ENCODE data around the gene FBXW8. TPM values are rescaled to one million over a fixed set of nuclear protein-coding genes. Genes with fewer than 3 reads are reported as not detected.

Gene FBXW8
- total RNA-seq, 2 experiments from 2014 or later, result 5.7 to 6.1 TPM

DNA sequence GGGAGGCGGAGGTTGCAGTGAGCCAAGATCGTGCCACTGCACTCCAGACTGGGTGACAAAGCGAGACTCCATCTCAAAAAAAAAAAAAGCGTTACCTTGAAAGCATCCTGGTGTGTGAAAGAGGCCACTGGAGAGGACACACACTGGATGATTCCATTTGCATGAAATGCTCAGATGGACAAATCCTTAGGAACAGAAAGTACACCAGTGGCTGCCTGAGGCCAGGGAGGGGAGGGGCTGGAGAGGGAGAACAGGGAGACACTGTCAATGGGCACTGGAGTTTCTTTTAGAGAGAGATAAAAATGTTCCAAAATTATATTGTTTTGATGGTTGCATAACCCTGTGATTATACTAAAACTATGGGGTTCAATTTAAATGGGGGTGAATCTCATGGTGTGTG, 168.7 kb downstream of the FBXW8 start:
- intact Hi-C loops (cut with DNase I, micrococcal nuclease), result no loop called here
- no peak for DNase-seq
- Mint-ChIP-seq H3K36me3 (ENCODE audit: low read depth) (peaks cover 7% of the 10 kb centered on the region), H3K27ac (no peak overlapping the region), H3K4me1 (peaks cover 3% of the 10 kb centered on the region), H3K9me3 (ENCODE audit: low read depth) (no peaks in the 10 kb centered on the region), H3K27me3 (no peaks in the 10 kb centered on the region), H3K4me3 (no peak overlapping the region)
- ATAC-seq, result no peak
- ChIA-PET CTCF (no interaction called here), POLR2A (no interaction called here)

DNA sequence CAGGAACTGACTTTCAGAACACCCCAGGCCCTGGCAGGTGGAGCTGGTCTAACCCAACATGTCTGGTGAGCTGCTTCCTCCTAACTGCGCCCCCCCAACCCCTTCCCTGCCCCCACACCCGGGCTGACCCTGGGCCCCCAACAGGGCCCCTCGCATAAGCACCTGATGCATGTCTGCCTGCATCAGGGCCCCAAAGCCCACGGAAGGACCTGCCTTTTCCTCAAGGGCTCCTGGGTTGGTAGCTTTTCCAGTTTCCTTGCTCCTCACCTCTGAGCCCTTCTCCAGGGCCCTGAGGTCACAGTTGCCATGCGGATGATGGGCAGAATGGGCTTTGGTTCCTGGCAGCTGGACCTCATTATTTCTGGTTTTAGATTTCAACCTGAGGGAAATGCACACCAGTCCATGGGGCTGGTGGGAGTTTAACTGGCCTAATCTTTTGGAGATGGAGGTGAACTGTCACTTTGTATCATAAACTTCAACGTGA, 170.0 kb downstream of the FBXW8 start:
- Mint-ChIP-seq H3K4me3 (no peak overlapping the region), H3K36me3 (ENCODE audit: low read depth) (peaks cover 7% of the 10 kb centered on the region), H3K27ac (no peak overlapping the region), H3K27me3 (no peaks in the 10 kb centered on the region), H3K9me3 (ENCODE audit: low read depth) (no peaks in the 10 kb centered on the region), H3K4me1 (peaks cover 3% of the 10 kb centered on the region)
- ATAC-seq (no peak), DNase-seq (no peak)
- POLR2A ChIA-PET, result interaction anchor here (0.6 kb wide), 1 partner anchor 38 kb away, joined by 3 read pairs; no protein-coding TSS in a partner anchor
- CTCF ChIA-PET, result no interaction called here
- intact Hi-C loops (cut with DNase I, micrococcal nuclease), result no loop called here

Other genes with a start within 250 kb of the FBXW8 start
- gene SPRING1, start 172.9 kb upstream of the FBXW8 start, total RNA-seq, result 10 to 100 TPM; 15.3 to 17.4 TPM
- 10 to 100 TPM; 14.7 to 15.0 TPM for gene RNFT2, start 172.6 kb upstream of the FBXW8 start, total RNA-seq
- gene HRK, start 29.5 kb upstream of the FBXW8 start, total RNA-seq, result not detected
- 10 to 100 TPM; 28.9 to 30.2 TPM for gene TESC, start 188.5 kb downstream of the FBXW8 start, total RNA-seq